ENCODE data around the gene CNBD2. TPM values are rescaled to one million over a fixed set of nuclear protein-coding genes. Genes with fewer than 3 reads are reported as not detected.
A peak's percentile ranks its signal among the peaks of the same experiment; 100 is the strongest.

The CNBD2 gene
- total and polyA plus RNA-seq, 10 of the 15 experiments (the other 5 are each of a cell fraction or from before 2014, with no cell fraction given), result 0.86 to 7.4 (median 4.6) TPM

GRCh38 chr20:36050436-36051317 is 82.3 kb downstream of the CNBD2 start (continued):
- TF ChIP-seq ZBTB11 (CRISPR knock-in tag; IDR thresholded peaks at IDR 0.05), result peak; percentile 90
- TF ChIP-seq RAD21 (IDR thresholded peaks at IDR 0.05; ENCODE audit: insufficient read depth, low read depth, low read length), result no peak
- no peak for TF ChIP-seq FOXM1 (IDR thresholded peaks at IDR 0.05; ENCODE audit: low read depth, low read length)
- no peak for TF ChIP-seq E4F1 (IDR thresholded peaks at IDR 0.05; ENCODE audit: borderline replicate concordance, partially characterized antibody)
- TF ChIP-seq ZNF207 (IDR thresholded peaks at IDR 0.05; ENCODE audit: borderline replicate concordance), result no peak
- TF ChIP-seq IRF3 (IDR thresholded peaks at IDR 0.05), result no peak
- TF ChIP-seq RUNX3 (IDR thresholded peaks at IDR 0.05; ENCODE audit: low read length), result peak; percentile 43
- TF ChIP-seq TBL1XR1 (IDR thresholded peaks at IDR 0.05; ENCODE audit: low read depth, low read length), result peak; percentile 79; the same call in 1 of the 2 replicates
- TF ChIP-seq BCL3 (IDR thresholded peaks at IDR 0.05; ENCODE audit: borderline replicate concordance, insufficient read depth, low read depth, low read length, poor library complexity, severe bottlenecking), result no peak
- TF ChIP-seq POU2F2 (IDR thresholded peaks at IDR 0.05; ENCODE audit: borderline replicate concordance, low read depth, low read length), result peak; percentile 89
- TF ChIP-seq MXI1 (IDR thresholded peaks at IDR 0.05; ENCODE audit: low read depth, low read length), result peak; percentile 51; the same call in 1 of the 2 replicates
- no peak for TF ChIP-seq CTCF (IDR thresholded peaks at IDR 0.05 in 2 of 3, conservative IDR thresholded peaks at IDR 0.05 in 1 of 3; ENCODE audit: control insufficient read depth in 2 of 3, extremely low read depth in 1 of 3, insufficient read depth in 1 of 3, low read depth in 3 of 3, low read length in 3 of 3)
- no peak for TF ChIP-seq CEBPZ (IDR thresholded peaks at IDR 0.05; ENCODE audit: low read depth, low read length)

Data from GM12878 (cell line).